Fibroblast of pulmonary artery (primary cell): ENCODE measurements around the gene RHPN2.
"Not testable (repeated sequence)": the region's sequence is repeated elsewhere in the genome, so short reads cannot be mapped to it uniquely, and the experiment has no call there.

Experiments
- DNase-seq: peaks from one replicate; pipeline ENCODE4 v3.0.0-alpha.2; 2010; ENCODE audit warnings: low read depth
- H3K4me3 ChIP-seq: replicated peaks from 2 replicates; pipeline ENCODE4 v1.5.1; 2011; ENCODE audit warnings: low read depth, mild to moderate bottlenecking, control low read depth, low read length, moderate library complexity
- CTCF ChIP-seq: IDR thresholded peaks from 2 replicates; pipeline ENCODE4 v1.5.1; 2011; ENCODE audit warnings: mild to moderate bottlenecking, control low read depth, low read length, inconsistent platforms; ENCODE audit errors: missing control alignments

Gene RHPN2

GRCh38 chr19:33055718-33056117 lies 9.0 kb downstream of the RHPN2 start:
- TF ChIP-seq CTCF = no peak
- H3K4me3 ChIP-seq = no peak overlapping the region
- peak; percentile 80 for DNase-seq

- DNase-seq = no peak
- H3K4me3 ChIP-seq = no peak overlapping the region
- no peak for TF ChIP-seq CTCF
Measured at GRCh38 chr19:33054623-33055022, 10.1 kb downstream of the RHPN2 start.

GRCh38 chr19:33052352-33052972 lies 12.2 kb downstream of the RHPN2 start:
- DNase-seq = peak; percentile 73
- no peak for TF ChIP-seq CTCF
- H3K4me3 ChIP-seq = no peak overlapping the region

GRCh38 chr19:33050110-33050509 lies 14.6 kb downstream of the RHPN2 start:
- H3K4me3 ChIP-seq = no peak overlapping the region
- no peak for TF ChIP-seq CTCF
- no peak for DNase-seq

GRCh38 chr19:33048806-33049676 lies 15.6 kb downstream of the RHPN2 start:
- DNase-seq = peak; percentile 65

GRCh38 chr19:33047422-33047821 lies 17.3 kb downstream of the RHPN2 start:
- H3K4me3 ChIP-seq = no peak overlapping the region
- DNase-seq = no peak
- TF ChIP-seq CTCF = no peak

More at GRCh38 chr19:33048806-33049676, 15.6 kb downstream of the RHPN2 start:
- TF ChIP-seq CTCF = no peak
- no peak overlapping the region for H3K4me3 ChIP-seq

- DNase-seq, H3K4me3 ChIP-seq: not testable (repeated sequence)
Measured at GRCh38 chr19:33041828-33042160, 22.9 kb downstream of the RHPN2 start.
